Stimulated activated memory B cell treated with anti-CD40 and anti-IgM and Interleukin-4, amounts not matched to agents 10 μg/mL and 1 μg/mL and 100 μg/mL, for 72 hours (primary cell): ENCODE data around the gene CHAMP1.
"Not testable (repeated sequence)": the region's sequence is repeated elsewhere in the genome, so short reads cannot be mapped to it uniquely, and the experiment has no call there.

Experiments
- ATAC-seq: fragments of 150-1000 bp; cut with Tn5 transposase; 2 replicates; pipeline ENCODE4 v1.10.0; 2021
- H3K27ac Mint-ChIP-seq: one replicate; pipeline ENCODE4 v1.8.0; 2022; ENCODE audit warnings: mild to moderate bottlenecking, mixed read lengths
- H3K27me3 Mint-ChIP-seq: one replicate; pipeline ENCODE4 v1.8.0; 2022; ENCODE audit warnings: mixed read lengths
- H3K36me3 Mint-ChIP-seq: one replicate; pipeline ENCODE4 v1.8.0; 2022; ENCODE audit warnings: mixed read lengths
- H3K4me1 Mint-ChIP-seq: one replicate; pipeline ENCODE4 v1.8.0; 2022; ENCODE audit warnings: mixed read lengths
- H3K4me3 Mint-ChIP-seq: one replicate; pipeline ENCODE4 v1.8.0; 2022; ENCODE audit warnings: mild to moderate bottlenecking, moderate library complexity, mixed read lengths
- H3K9me3 Mint-ChIP-seq: one replicate; pipeline ENCODE4 v1.8.0; 2022; ENCODE audit warnings: mixed read lengths

The CHAMP1 gene

GRCh38 chr13:114338959-114339358 lies 24.7 kb downstream of the CHAMP1 start:
- ATAC-seq, result no peak
- no peak overlapping the region for H3K4me3 Mint-ChIP-seq
- no peaks in the 10 kb centered on the region for H3K27me3 Mint-ChIP-seq
- H3K27ac Mint-ChIP-seq, result no peak overlapping the region
- H3K9me3 Mint-ChIP-seq, result no peaks in the 10 kb centered on the region
- H3K4me1 Mint-ChIP-seq, result peaks cover 22% of the 10 kb centered on the region
- H3K36me3 Mint-ChIP-seq, result no peaks in the 10 kb centered on the region

GRCh38 chr13:114339857-114340534 lies 25.7 kb downstream of the CHAMP1 start:
- H3K4me3 Mint-ChIP-seq, result no peak overlapping the region
- no peak overlapping the region for H3K27ac Mint-ChIP-seq

GRCh38 chr13:114341003-114341777 lies 26.9 kb downstream of the CHAMP1 start:
- no peak overlapping the region for H3K27ac Mint-ChIP-seq
- no peak for ATAC-seq
- no peak overlapping the region for H3K4me3 Mint-ChIP-seq
- H3K27me3 Mint-ChIP-seq, result no peaks in the 10 kb centered on the region
- H3K9me3 Mint-ChIP-seq, result no peaks in the 10 kb centered on the region
- H3K36me3 Mint-ChIP-seq, result no peaks in the 10 kb centered on the region
- peaks cover 8% of the 10 kb centered on the region for H3K4me1 Mint-ChIP-seq

More at GRCh38 chr13:114339857-114340534, 25.7 kb downstream of the CHAMP1 start:
- no peak for ATAC-seq
- no peaks in the 10 kb centered on the region for H3K27me3 Mint-ChIP-seq
- peaks cover 12% of the 10 kb centered on the region for H3K4me1 Mint-ChIP-seq
- H3K36me3 Mint-ChIP-seq, result no peaks in the 10 kb centered on the region
- no peaks in the 10 kb centered on the region for H3K9me3 Mint-ChIP-seq

GRCh38 chr13:114347256-114347655 lies 33.0 kb downstream of the CHAMP1 start:
- ATAC-seq, H3K9me3 Mint-ChIP-seq, H3K4me1 Mint-ChIP-seq: not testable (repeated sequence)

GRCh38 chr13:114352763-114353162 lies 38.5 kb downstream of the CHAMP1 start:
- not testable (repeated sequence) for H3K4me3 Mint-ChIP-seq, H3K27ac Mint-ChIP-seq, H3K4me1 Mint-ChIP-seq, H3K36me3 Mint-ChIP-seq, ATAC-seq, H3K9me3 Mint-ChIP-seq
- H3K27me3 Mint-ChIP-seq, result peaks cover 31% of the 10 kb centered on the region

More at GRCh38 chr13:114347256-114347655, 33.0 kb downstream of the CHAMP1 start:
- H3K36me3 Mint-ChIP-seq, H3K27ac Mint-ChIP-seq, H3K4me3 Mint-ChIP-seq: not testable (repeated sequence)
- H3K27me3 Mint-ChIP-seq, result peaks cover 32% of the 10 kb centered on the region

GRCh38 chr13:114353382-114353781 lies 39.1 kb downstream of the CHAMP1 start:
- not testable (repeated sequence) for ATAC-seq, H3K4me1 Mint-ChIP-seq, H3K9me3 Mint-ChIP-seq, H3K4me3 Mint-ChIP-seq, H3K27ac Mint-ChIP-seq, H3K36me3 Mint-ChIP-seq
- H3K27me3 Mint-ChIP-seq, result peaks cover 25% of the 10 kb centered on the region
